DOHH2 (cell line): ENCODE results near the gene OLFM4.

Experiments used
- H3F3A ChIP-seq: fragments of 200-600 bp; sonication (generic), shearing (Covaris generic); 2 replicates; pipeline ENCODE4 v1.6.0; 2016; ENCODE audit warnings: antibody characterized with exemption, mild to moderate bottlenecking; ENCODE audit not compliant: control insufficient read depth, insufficient read depth
- H3K27ac ChIP-seq: fragments of 200-600 bp; sonication (generic); 2 replicates; pipeline ENCODE4 v1.5.1; 2014; ENCODE audit warnings: low read depth, mild to moderate bottlenecking, low read length, moderate library complexity
- H3K27me3 ChIP-seq: fragments of 200-600 bp; sonication (generic); 2 replicates; pipeline ENCODE4 v1.6.1; 2014; ENCODE audit warnings: mild to moderate bottlenecking, low read length, mixed read lengths; ENCODE audit not compliant: control insufficient read depth
- H3K36me3 ChIP-seq: fragments of 200-600 bp; sonication (generic); 2 replicates; pipeline ENCODE4 v1.6.1; 2014; ENCODE audit warnings: mild to moderate bottlenecking, low read length, moderate library complexity, mixed read lengths; ENCODE audit not compliant: control insufficient read depth
- H3K4me1 ChIP-seq: fragments of 200-600 bp; sonication (generic); 2 replicates; pipeline ENCODE4 v1.6.1; 2014; ENCODE audit warnings: mild to moderate bottlenecking, low read length, mixed read lengths; ENCODE audit not compliant: control insufficient read depth
- H3K4me2 ChIP-seq: fragments of 200-600 bp; sonication (generic); 2 replicates; pipeline ENCODE4 v1.6.0; 2014; ENCODE audit warnings: mild to moderate bottlenecking, low read length, moderate library complexity
- H3K4me3 ChIP-seq: fragments of 200-600 bp; sonication (generic); 2 replicates; pipeline ENCODE4 v1.5.1; 2014; ENCODE audit warnings: mild to moderate bottlenecking, low read length, mixed read lengths
- H3K79me2 ChIP-seq: fragments of 200-600 bp; sonication (generic); 2 replicates; pipeline ENCODE4 v1.6.1; 2014; ENCODE audit warnings: mild to moderate bottlenecking, low read length, mixed read lengths; ENCODE audit not compliant: control insufficient read depth
- H3K9me2 ChIP-seq: fragments of 200-600 bp; sonication (generic); replicated peaks from 2 replicates; pipeline ENCODE4 v1.6.1; 2014; ENCODE audit warnings: mild to moderate bottlenecking, low read length, mixed read lengths; ENCODE audit not compliant: control insufficient read depth
- H3K9me3 ChIP-seq: fragments of 200-600 bp; sonication (generic); 2 replicates; pipeline ENCODE4 v1.6.1; 2014; ENCODE audit warnings: antibody characterized with exemption, low read length, mixed read lengths; ENCODE audit not compliant: control insufficient read depth, insufficient read depth
- H4K20me1 ChIP-seq: fragments of 200-600 bp; sonication (generic); 2 replicates; pipeline ENCODE4 v1.6.0; 2014; ENCODE audit warnings: low read depth, mild to moderate bottlenecking, antibody characterized with exemption, low read length, moderate library complexity; ENCODE audit not compliant: control insufficient read depth, insufficient read depth
- EZH2phosphoT487 ChIP-seq: fragments of 200-600 bp; sonication (generic); IDR thresholded peaks from 2 replicates; pipeline ENCODE4 v1.6.1; 2017; ENCODE audit warnings: borderline replicate concordance, mild to moderate bottlenecking, antibody characterized with exemption, low read length, moderate library complexity, mixed read lengths
- TF ChIP-seq, protein P1 (sequence below): fragments of 200-600 bp; sonication (generic); IDR thresholded peaks from one replicate; pipeline ENCODE4 v1.5.1; 2014; ENCODE audit warnings: antibody characterized with exemption, mild to moderate bottlenecking, low read depth, low read length; ENCODE audit not compliant: poor library complexity, severe bottlenecking

The OLFM4 gene

DNA sequence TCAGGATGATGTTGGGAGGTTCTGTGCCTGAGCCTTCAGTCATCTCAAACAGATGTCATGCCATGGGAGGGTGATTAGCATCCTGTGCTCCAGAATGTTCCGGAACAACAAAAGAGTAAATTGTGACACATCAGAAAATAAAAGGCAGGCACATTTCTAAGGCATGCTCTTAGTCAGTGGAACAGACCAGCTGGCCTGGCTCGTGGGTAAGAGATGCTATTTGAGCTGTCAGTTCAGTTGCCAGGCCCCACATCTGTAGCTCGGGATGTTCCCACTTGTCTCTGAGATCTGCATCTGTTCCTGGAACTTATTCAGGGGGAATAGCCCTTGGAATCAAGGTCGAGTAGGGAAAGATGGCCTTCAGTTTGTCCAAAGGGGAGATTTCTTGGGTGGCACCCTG is 26.0 kb downstream of the OLFM4 start:
- Histone ChIP-seq H3K9me3 (no peaks in the 10 kb centered on the region), H3K27me3 (no peaks in the 10 kb centered on the region), H3K36me3 (no peaks in the 10 kb centered on the region), H3K4me3 (no peak overlapping the region), H3F3A (no peaks in the 10 kb centered on the region), H3K4me1 (no peaks in the 10 kb centered on the region), H4K20me1 (no peaks in the 10 kb centered on the region), H3K4me2 (no peak overlapping the region), H3K27ac (no peak overlapping the region), H3K9me2 (no peaks in the 10 kb centered on the region), H3K79me2 (no peaks in the 10 kb centered on the region)
- no peak for TF ChIP-seq EZH2phosphoT487
- TF ChIP-seq, protein P1, sequence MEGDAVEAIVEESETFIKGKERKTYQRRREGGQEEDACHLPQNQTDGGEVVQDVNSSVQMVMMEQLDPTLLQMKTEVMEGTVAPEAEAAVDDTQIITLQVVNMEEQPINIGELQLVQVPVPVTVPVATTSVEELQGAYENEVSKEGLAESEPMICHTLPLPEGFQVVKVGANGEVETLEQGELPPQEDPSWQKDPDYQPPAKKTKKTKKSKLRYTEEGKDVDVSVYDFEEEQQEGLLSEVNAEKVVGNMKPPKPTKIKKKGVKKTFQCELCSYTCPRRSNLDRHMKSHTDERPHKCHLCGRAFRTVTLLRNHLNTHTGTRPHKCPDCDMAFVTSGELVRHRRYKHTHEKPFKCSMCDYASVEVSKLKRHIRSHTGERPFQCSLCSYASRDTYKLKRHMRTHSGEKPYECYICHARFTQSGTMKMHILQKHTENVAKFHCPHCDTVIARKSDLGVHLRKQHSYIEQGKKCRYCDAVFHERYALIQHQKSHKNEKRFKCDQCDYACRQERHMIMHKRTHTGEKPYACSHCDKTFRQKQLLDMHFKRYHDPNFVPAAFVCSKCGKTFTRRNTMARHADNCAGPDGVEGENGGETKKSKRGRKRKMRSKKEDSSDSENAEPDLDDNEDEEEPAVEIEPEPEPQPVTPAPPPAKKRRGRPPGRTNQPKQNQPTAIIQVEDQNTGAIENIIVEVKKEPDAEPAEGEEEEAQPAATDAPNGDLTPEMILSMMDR = no peak

- H3K36me3 ChIP-seq = no peaks in the 10 kb centered on the region
- no peaks in the 10 kb centered on the region for H3F3A ChIP-seq
- H3K27me3 ChIP-seq = no peaks in the 10 kb centered on the region
- no peak for TF ChIP-seq EZH2phosphoT487
- TF ChIP-seq, protein P1 = no peak
- no peak overlapping the region for H3K4me3 ChIP-seq
- H3K9me3 ChIP-seq = no peaks in the 10 kb centered on the region
- H3K9me2 ChIP-seq = no peaks in the 10 kb centered on the region
- no peak overlapping the region for H3K4me2 ChIP-seq
- H4K20me1 ChIP-seq = no peaks in the 10 kb centered on the region
- H3K79me2 ChIP-seq = no peaks in the 10 kb centered on the region
- no peak overlapping the region for H3K27ac ChIP-seq
- H3K4me1 ChIP-seq = no peaks in the 10 kb centered on the region
These were observed 29.6 kb downstream of the OLFM4 start for GRCh38 chr13:53058065-53058679.

GRCh38 chr13:53060840-53061490 is 32.4 kb downstream of the OLFM4 start:
- Histone ChIP-seq H3K4me3 (no peak overlapping the region), H3K9me2 (no peaks in the 10 kb centered on the region), H3K4me2 (no peak overlapping the region), H3K27ac (no peak overlapping the region), H3F3A (no peaks in the 10 kb centered on the region), H4K20me1 (no peaks in the 10 kb centered on the region), H3K4me1 (no peaks in the 10 kb centered on the region), H3K36me3 (no peaks in the 10 kb centered on the region), H3K27me3 (no peaks in the 10 kb centered on the region), H3K79me2 (no peaks in the 10 kb centered on the region), H3K9me3 (no peaks in the 10 kb centered on the region)
- TF ChIP-seq, protein P1 = no peak
- TF ChIP-seq EZH2phosphoT487 = no peak
